Smooth muscle cell (in vitro differentiated cells): Measurements from ENCODE around the gene MDP1. TPM values are rescaled to one million over a fixed set of nuclear protein-coding genes. Genes with fewer than 3 reads are reported as not detected.

Source experiments
- DNase-seq: peaks from one replicate; lab custom pipeline; 2025; ENCODE audit not compliant: unreplicated experiment; lab: John Stamatoyannopoulos, UW
- H2AFZ ChIP-seq: fragments of 200-600 bp; sonication (generic); 2 replicates; pipeline ENCODE4 v1.6.0; 2016; ENCODE audit warnings: antibody characterized with exemption, low read depth, mild to moderate bottlenecking
- H3F3A ChIP-seq: fragments of 200-600 bp; sonication (generic); 2 replicates; pipeline ENCODE4 v1.6.0; 2017; ENCODE audit warnings: antibody characterized with exemption, low read depth
- H3K27ac ChIP-seq: fragments of 200-600 bp; sonication (generic); 2 replicates; pipeline ENCODE4 v1.5.1; 2016; ENCODE audit warnings: low read depth, mild to moderate bottlenecking
- H3K27me3 ChIP-seq: fragments of 200-600 bp; sonication (generic); 2 replicates; pipeline ENCODE4 v1.6.1; 2016; ENCODE audit warnings: low read depth, mild to moderate bottlenecking
- H3K36me3 ChIP-seq: fragments of 200-600 bp; sonication (generic); 2 replicates; pipeline ENCODE4 v1.5.1; 2016; ENCODE audit warnings: low read depth
- H3K4me1 ChIP-seq: fragments of 200-600 bp; sonication (generic); 2 replicates; pipeline ENCODE4 v1.5.1; 2016; ENCODE audit warnings: low read depth
- H3K4me2 ChIP-seq: fragments of 200-600 bp; sonication (generic); 2 replicates; pipeline ENCODE4 v1.6.0; 2016; ENCODE audit warnings: mild to moderate bottlenecking
- H3K4me3 ChIP-seq: fragments of 200-600 bp; sonication (generic); 2 replicates; pipeline ENCODE4 v1.5.1; 2016; ENCODE audit warnings: mild to moderate bottlenecking
- H3K79me2 ChIP-seq: fragments of 200-600 bp; sonication (generic); 2 replicates; pipeline ENCODE4 v1.6.0; 2016; ENCODE audit warnings: low read depth, mild to moderate bottlenecking
- H3K9ac ChIP-seq: fragments of 200-600 bp; sonication (generic); 2 replicates; pipeline ENCODE4 v1.6.0; 2016; ENCODE audit warnings: low read depth
- H3K9me3 ChIP-seq: fragments of 200-600 bp; sonication (generic); replicated peaks from 2 replicates; pipeline ENCODE4 v1.5.1; 2016; ENCODE audit warnings: low read depth
- H4K20me1 ChIP-seq: fragments of 200-600 bp; sonication (generic); 2 replicates; pipeline ENCODE4 v1.6.0; 2016; ENCODE audit warnings: low read depth
- CTCF ChIP-seq: fragments of 200-600 bp; sonication (generic); IDR thresholded peaks from 2 replicates; pipeline ENCODE4 v1.5.1; 2017; ENCODE audit warnings: borderline replicate concordance, mild to moderate bottlenecking, antibody characterized with exemption; ENCODE audit not compliant: insufficient read depth, poor library complexity, severe bottlenecking
- WGBS: methylation state at CpG from one replicate; pipeline ENCODE4 v1.1.7; 2016; ENCODE audit warnings: low lambda C conversion rate; 5-methylcytosine and 5-hydroxymethylcytosine counted together
- polyA plus RNA-seq: library from polyadenylated mRNA; unstranded; fragments of >200 nt; fragmentation: Nextera tagmentation; extraction: Ambion mirVana; gene quantifications from 2 replicates; pipeline ENCODE4 v1.2.1, GENCODE V29; 2016
- total RNA-seq: library from RNA; depleted of rRNA; stranded (reverse); fragments of >200 nt; gene quantifications from 2 replicates; pipeline ENCODE4 v1.2.3, GENCODE V29; 2014

MDP1 gene
- total and polyA plus RNA-seq, 2 experiments from 2014 or later, result 31.0 to 42.3 TPM

GRCh38 chr14:24216345-24216699, 456 bp upstream of the MDP1 start:
- peaks cover 3% of the 10 kb centered on the region for H3K4me1 ChIP-seq
- no peaks in the 10 kb centered on the region for H4K20me1 ChIP-seq
- no peak for DNase-seq
- peaks cover 25% of the 10 kb centered on the region for H3K79me2 ChIP-seq
- no peak overlapping the region for H2AFZ ChIP-seq
- peak overlapping the region; percentile 87 for H3K4me2 ChIP-seq
- peak overlapping the region; percentile 64 for H3K27ac ChIP-seq
- no peaks in the 10 kb centered on the region for H3K9me3 ChIP-seq
- peak overlapping the region; percentile 69 for H3K4me3 ChIP-seq
- TF ChIP-seq CTCF, result no peak
- H3K36me3 ChIP-seq, result no peaks in the 10 kb centered on the region
- H3K9ac ChIP-seq, result no peak overlapping the region
- no peaks in the 10 kb centered on the region for H3K27me3 ChIP-seq
- WGBS, result 91% methylated on average over 2 of the region's 2 CpGs
- H3F3A ChIP-seq, result peaks cover 4% of the 10 kb centered on the region

- H2AFZ ChIP-seq, result peak overlapping the region; percentile 20
- H3K27me3 ChIP-seq, result no peaks in the 10 kb centered on the region
- no peaks in the 10 kb centered on the region for H4K20me1 ChIP-seq
- no peak for DNase-seq
- H3K9me3 ChIP-seq, result no peaks in the 10 kb centered on the region
- no peaks in the 10 kb centered on the region for H3K36me3 ChIP-seq
- H3K4me3 ChIP-seq, result peak overlapping the region; percentile 56
- H3K4me1 ChIP-seq, result peaks cover 3% of the 10 kb centered on the region
- peak overlapping the region; percentile 99 for H3K27ac ChIP-seq
- H3K9ac ChIP-seq, result peak overlapping the region; percentile 73
- no peak for TF ChIP-seq CTCF
- peaks cover 6% of the 10 kb centered on the region for H3K79me2 ChIP-seq
- H3K4me2 ChIP-seq, result peak overlapping the region; percentile 93
- 95% methylated on average over 7 of the region's 7 CpGs for WGBS
- peaks cover 4% of the 10 kb centered on the region for H3F3A ChIP-seq
Observed at GRCh38 chr14:24213866-24214662, 1.8 kb downstream of the MDP1 start.

GRCh38 chr14:24212924-24213865, 2.7 kb downstream of the MDP1 start, which contains the start of gene CHMP4A:
Gene CHMP4A, minus strand, starts transcription at chr14:24213488. Its CDS starts 49 bp downstream, at chr14:24213439.
- Histone ChIP-seq H3K4me1 (peaks cover 3% of the 10 kb centered on the region), H3K9ac (peak within 1 kb of the TSS; percentile 96), H3K27me3 (no peaks in the 10 kb centered on the region), H3K4me2 (peak within 1 kb of the TSS; percentile 93), H2AFZ (peak within 1 kb of the TSS; percentile 84), H3K79me2 (peaks cover 6% of the 10 kb centered on the region), H3K9me3 (no peaks in the 10 kb centered on the region), H4K20me1 (no peaks in the 10 kb centered on the region), H3K36me3 (no peaks in the 10 kb centered on the region), H3K27ac (peak within 1 kb of the TSS; percentile 99), H3F3A (peaks cover 4% of the 10 kb centered on the region), H3K4me3 (peak within 1 kb of the TSS; percentile 56)
- DNase-seq, result peak; percentile 88
- 1% methylated on average over 51 of the region's 53 CpGs for WGBS
- no peak for TF ChIP-seq CTCF
